Keratinocyte (primary cell): ENCODE results near the gene KDM1B.

Source experiments
- CTCF ChIP-seq, 3 experiments: IDR thresholded peaks in 1 of 3; conservative IDR thresholded peaks in 1 of 3; optimal IDR thresholded peaks in 1 of 3; 2 replicates in 2 of 3; 3 replicates in 1 of 3; pipeline versions ENCODE3 to v1.5.1; 2011; ENCODE audit warnings: low read length in 3 of 3, mild to moderate bottlenecking in 3 of 3, moderate library complexity in 2 of 3, control low read depth in 1 of 3, inconsistent platforms in 1 of 3; ENCODE audit not compliant: insufficient read depth in 2 of 3; ENCODE audit errors: extremely low read depth in 1 of 3
- EZH2 ChIP-seq: IDR thresholded peaks from one replicate; pipeline ENCODE4 v1.6.1; 2012; ENCODE audit warnings: inconsistent platforms, mild to moderate bottlenecking, low read length, moderate library complexity

- TF ChIP-seq CTCF (optimal IDR thresholded peaks at IDR 0.05 in 1 of 3, IDR thresholded peaks at IDR 0.05 in 1 of 3, conservative IDR thresholded peaks at IDR 0.05 in 1 of 3; ENCODE audit: extremely low read depth in 1 of 3, insufficient read depth in 2 of 3, low read length in 3 of 3) (no peak), EZH2 (no peak)
These were observed 79.3 kb downstream of the KDM1B start for GRCh38 chr6:18234564-18234963.
